ENCODE measurements around the gene MAST4.

The MAST4 gene

GRCh38 chr5:66876266-66876807 is 280.1 kb downstream of the MAST4 start:
- DNase-seq (ENCODE audit: low spot score): no peak

DNA sequence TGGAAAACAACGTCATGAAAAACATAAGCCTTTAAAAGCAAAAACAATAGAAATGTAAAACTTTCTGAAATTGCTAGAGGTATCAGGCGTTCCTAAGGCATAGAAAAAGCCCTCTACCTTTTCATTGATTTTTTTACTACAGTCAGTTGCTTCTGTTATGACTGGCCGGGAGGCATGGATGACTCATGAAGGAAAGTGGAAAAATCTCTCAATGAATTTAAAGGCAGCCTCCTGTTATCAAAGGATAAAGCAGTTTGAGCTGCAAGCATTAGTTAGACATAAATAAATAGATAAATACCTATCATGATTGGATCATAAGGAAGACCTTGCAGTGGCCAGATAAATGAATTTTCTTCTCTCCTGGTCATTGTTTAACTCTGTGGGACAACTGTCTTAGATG is 281.6 kb downstream of the MAST4 start:
- DNase-seq (ENCODE audit: low spot score): no peak

DNA sequence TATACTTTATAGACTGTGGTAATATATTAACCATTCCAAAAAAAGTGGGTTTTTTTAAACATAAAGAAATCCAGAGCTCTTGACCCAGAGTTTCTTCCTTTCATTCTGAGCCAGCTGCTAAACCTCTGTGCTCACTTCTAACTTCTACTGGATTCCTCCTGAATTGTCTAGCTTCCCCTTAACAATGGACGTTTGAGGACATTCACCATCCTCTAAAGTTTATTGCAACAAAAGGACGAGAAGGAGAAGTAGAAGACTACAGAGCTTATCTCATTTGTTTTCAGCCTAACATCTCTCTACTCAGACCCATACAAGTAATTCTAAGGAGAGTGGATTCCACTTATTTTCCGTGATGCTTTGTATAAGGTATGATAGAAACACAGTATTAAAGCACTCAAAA is 284.2 kb downstream of the MAST4 start:
- DNase-seq (ENCODE audit: low spot score): no peak

- DNase-seq (ENCODE audit: low spot score): no peak
Measured at GRCh38 chr5:66881480-66882161, 285.4 kb downstream of the MAST4 start.

DNA sequence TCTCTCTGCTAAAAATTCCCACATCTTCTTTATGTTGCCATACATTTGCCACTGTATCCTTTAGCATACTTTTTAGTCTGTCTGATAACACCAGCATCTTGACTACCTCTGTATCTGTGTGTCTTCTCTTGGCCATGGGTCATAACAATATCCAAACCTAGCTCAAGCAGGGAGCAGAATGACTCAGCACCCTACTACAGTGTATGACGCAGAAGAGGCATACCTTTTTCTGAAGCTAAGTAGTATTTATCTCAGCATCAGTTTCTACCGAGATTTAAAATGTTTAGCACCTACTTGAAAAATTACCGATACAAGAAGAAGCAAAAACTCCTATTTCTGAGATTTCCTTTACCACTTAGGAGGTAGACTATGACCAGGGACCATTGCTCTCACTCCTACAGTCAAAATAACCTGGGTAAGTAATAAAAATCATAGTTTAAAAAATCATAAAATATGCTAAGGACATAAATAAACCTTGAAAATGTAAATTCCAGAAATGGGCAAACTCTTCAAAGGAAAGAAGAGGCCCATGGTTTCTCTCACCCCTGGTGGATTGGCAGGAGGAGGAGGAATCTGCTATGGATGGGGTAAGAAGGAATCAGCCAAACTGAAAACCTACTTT is 286.5 kb downstream of the MAST4 start:
- no peak for DNase-seq (ENCODE audit: low spot score)

DNA sequence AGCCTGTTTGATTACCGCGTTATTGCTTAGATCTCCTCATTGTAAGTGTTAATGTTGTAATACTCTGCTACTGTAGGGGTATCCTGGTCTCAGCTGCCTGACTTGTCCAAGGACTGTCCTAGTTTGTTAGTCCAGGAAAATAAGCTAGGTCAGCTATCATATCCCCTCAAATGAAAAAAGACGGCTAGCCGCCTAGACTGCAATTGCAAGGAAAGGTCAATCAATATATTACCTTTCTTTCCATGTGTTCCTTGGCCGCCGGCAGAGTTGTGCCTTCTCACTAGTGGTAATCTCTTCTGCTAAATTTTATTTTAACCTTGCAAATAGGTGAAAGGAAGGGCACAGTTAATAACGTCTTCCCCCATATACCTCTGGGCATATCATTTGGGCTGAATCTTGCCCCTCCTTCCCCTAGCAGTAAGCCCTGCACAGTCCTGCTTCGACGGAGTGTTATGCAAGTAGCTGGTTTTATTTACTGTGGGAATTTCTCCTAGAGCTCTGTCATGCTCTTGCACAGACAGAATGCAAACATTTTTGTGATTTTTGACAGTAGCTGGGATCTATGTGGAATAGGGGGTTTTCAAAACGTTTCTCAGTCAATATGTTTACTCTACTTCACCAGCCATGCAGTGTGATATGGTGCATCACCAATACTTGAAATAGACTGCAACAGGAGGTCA is 288.5 kb downstream of the MAST4 start:
- no peak for DNase-seq (ENCODE audit: low spot score)

DNA sequence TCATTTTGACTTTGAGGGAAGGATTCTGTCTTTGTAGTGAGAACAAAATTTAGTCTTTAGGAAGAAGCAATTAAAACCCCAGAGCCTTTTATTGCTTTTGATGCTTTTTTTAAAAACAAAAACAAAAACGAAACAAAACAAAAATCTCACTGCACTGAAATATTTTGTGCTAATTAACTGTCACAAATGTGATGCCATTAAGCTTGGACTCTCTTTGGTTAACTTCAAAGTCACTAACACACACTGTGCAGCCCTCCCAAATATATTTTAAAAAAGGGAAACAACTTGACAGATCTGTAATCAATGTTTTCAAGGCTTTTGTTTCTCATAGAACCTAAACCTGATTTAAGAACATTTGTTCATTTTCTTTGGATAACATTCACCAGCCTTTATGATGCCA is 290.7 kb downstream of the MAST4 start:
- no peak for DNase-seq (ENCODE audit: low spot score)

DNA sequence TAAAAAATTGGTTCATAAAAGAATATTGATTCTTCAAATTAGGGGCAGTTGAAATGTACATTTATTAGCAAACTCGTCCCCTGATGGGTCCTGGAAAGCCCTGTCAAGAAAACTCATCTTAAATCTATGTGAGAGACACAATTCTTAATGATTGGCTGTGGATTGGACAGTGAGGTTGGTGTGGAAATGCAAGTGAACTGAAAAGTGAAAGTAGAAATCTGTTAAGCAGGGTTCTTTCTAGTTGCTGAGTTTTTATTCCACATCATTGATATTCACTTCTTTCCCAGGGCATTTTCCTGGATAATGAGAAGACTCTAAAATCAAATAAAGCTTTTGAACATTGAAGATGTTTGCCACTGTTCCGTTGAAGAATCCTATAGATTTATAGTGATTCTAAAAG is 292.4 kb downstream of the MAST4 start:
- no peak for DNase-seq (ENCODE audit: low spot score)

GRCh38 chr5:66889056-66889455 is 292.9 kb downstream of the MAST4 start:
- no peak for DNase-seq (ENCODE audit: low spot score)

DNA sequence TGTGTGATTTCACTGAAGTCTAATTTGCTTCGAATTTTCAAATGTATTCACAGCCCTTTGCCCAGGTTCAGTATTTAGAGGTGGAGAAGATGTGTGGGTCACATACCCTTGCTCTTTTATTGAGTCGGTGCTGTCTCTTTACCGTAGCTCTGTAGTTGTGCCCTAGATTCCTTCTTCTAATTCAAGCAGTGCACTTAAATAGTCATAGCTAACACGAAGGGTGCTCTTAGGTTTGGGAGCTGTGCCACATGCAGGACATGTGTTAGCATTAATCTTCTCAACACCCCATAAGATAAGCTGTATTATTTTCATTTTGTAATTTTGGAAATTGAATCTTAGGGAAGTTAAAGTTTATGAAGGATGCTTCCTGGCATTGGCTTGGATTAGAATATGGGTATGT is 293.3 kb downstream of the MAST4 start:
- no peak for DNase-seq (ENCODE audit: low spot score)

GRCh38 chr5:66891184-66891925 is 295.2 kb downstream of the MAST4 start:
- DNase-seq (ENCODE audit: low spot score): no peak

GRCh38 chr5:66892716-66893115 is 296.5 kb downstream of the MAST4 start:
- no peak for DNase-seq (ENCODE audit: low spot score)

DNA sequence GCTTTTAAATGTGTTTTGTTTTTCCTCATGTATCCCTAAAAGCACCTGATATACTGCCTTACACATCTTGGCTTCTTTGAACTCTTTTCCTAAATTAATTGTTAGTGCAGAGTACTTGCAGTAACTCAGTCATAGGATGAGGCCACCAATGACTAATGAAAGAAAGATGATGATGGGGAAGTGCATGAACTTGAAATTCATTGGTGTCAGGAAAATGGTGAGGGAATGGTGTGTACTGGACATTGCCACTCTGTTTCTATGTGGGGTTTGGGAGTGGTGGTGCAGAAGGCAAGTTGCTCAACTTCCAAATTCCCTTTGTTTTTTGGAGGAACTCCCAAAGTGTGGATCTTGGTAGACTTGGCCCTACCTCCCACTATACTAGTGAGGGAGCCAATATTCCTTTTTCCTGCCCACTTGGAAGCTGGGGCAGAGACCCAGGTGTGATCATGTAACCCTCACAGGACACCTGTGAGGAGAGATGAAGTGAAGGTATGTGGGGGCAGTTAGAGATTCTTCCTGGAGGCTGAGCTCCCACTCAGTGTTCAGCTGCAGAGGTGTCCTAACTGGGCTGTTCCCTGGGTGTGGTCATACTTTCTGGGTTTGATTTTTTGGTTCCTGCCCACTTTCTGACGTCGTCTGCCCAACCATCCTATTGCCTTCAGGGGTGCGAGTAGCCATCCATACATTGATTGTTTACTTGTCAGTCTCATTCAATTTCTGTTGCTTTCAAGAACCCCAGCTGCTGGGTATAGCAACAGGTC is 298.5 kb downstream of the MAST4 start:
- DNase-seq (ENCODE audit: low spot score): no peak

GRCh38 chr5:66896171-66896570 is 300.0 kb downstream of the MAST4 start:
- DNase-seq (ENCODE audit: low spot score): no peak

DNA sequence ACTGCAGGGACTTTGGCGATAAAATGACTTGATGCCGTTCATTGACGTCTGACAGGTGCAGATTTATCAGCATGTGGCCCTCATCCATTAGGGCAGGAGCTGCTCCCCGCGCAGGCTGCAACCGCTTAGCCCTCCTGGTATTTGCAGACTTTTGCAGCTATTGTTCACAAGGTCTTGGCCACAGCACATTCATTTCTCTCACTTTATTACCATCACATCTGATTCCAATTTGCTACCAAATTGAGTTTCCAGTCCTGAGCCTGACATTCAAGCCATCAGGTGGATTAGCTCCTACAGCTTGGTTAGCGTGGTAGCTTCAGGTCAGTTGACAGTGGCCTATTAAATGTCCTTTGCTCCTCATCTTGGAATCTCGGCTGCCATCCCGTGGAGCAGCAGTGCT is 301.2 kb downstream of the MAST4 start:
- no peak for DNase-seq (ENCODE audit: low spot score)

DNA sequence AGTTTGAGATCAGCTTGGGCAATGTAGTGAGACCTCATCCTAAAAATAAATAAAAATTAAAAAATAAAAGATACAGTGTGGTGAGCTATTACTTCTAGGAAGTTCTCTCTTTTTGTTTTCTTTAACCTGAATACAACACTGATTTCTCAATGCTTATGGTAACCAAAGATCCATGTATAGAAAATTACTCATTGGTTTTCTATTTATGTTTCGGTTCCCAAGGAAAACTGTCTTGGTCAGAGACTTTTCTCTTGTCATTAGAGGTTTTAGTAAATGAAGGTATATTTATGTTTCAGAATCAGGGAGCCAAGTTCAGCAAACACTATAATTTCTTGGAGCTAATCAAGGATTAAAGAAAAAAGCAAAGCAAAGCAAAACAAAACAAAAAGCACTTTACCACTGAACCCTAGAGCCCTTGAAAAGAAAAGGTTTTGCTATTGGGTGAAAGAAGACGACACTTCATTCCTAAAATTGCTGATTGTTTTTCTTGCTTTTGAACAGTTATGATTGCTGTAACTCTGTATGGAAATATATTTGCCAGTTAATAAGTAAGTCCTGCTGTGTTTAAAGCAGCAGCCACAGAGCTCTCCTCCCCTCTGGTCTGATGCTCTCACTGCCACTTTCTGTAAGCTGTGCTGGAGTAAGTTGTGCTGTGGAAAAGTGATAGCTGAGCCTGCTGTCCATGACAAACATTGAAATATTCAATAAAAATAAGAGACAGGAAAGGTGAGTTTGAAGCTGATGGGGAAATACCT is 302.2 kb downstream of the MAST4 start:
- no peak for DNase-seq (ENCODE audit: low spot score)

DNA sequence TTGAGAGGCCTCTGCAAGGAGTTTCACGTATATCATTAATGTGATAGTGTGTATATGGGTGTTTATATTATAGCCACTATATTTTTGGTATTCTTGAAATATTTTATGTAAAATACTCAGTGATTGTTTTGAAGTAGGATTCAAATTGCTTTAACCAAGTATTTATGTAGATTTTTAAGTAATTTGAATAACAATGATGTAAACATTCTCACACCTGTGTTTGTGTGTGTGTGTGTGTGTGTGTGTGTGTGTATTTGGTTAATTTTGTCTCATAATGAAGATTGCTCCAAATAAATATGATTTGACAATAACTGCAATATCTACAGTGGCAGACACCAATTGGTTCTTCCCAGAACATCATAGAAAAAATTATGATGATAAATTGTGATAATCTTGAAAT is 307.0 kb downstream of the MAST4 start:
- DNase-seq (ENCODE audit: low spot score): no peak

GRCh38 chr5:66903709-66904108 is 307.5 kb downstream of the MAST4 start:
- no peak for DNase-seq (ENCODE audit: low spot score)

DNA sequence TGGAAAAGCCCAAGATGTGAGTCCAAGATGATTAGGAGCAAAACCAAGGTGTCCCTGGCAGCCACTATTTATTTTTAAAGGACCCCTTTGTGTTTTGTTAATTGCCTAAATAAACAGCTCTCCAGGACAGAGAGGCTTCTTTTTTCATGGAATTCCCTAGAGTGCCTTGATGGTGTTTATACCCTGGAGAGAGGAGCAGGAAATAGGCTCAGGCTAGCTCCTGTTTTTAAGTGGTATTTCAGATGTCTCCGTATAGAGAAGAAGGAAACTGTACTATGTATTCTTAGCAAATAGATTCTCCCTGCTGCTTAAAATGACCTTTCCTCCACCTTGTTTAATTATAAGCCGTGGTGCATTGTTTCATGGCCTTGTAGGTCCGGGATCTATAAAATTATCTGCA is 308.0 kb downstream of the MAST4 start:
- DNase-seq (ENCODE audit: low spot score): no peak

DNA sequence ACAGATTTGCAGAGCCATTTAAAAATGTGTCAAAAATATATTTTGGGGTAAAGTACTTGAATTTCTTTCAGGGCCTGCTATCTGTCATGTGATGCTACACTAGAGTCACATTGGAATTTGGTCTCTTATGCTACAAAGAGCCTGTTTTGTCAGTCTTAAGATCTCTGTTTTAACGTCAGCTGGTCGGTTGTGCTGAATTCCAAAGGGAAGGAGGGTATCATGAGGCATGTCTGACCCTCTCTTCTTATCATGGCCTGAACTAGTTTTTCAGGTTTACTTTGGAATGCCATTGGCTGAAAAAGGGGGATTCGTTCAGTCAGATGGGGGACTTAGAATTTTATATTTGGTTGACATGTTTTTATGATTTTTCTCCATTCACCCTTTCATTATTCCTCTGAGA is 309.8 kb downstream of the MAST4 start:
- DNase-seq (ENCODE audit: low spot score): no peak

DNA sequence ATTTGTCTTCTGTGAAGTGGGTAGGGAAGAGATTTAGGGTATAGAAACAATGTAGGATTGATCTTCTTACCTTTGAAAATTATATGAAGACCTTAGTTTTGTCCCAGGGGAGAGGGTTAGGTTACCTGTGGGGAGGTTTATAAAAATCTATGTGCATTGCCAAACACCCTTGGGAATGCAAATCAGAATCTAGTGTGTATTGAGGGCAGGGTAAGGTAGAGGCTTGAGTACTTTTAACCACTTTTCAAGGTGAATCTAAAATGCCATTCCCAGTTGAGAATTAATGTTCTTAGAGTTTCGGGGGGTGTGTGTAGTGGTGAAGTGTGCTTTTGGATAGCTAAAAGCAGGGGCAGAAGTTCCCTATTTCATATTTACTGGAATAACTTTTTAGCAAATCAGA is 312.0 kb downstream of the MAST4 start:
- DNase-seq (ENCODE audit: low spot score): no peak
